Effector memory CD8-positive, alpha-beta T cell (primary cell): ENCODE data around the gene SLC39A11.
A peak's percentile ranks its signal among the peaks of the same experiment; 100 is the strongest.

Experiments
- ATAC-seq: fragments of 150-1000 bp; cut with Tn5 transposase; replicated peaks from 2 replicates; pipeline ENCODE4 v1.10.0; 2021; ENCODE audit warnings: mild to moderate bottlenecking, moderate library complexity
- DNase-seq, 3 experiments: peaks; one replicate each; pipeline ENCODE4 v3.0.0; 2021
- H3K27ac Mint-ChIP-seq, 2 donors: one replicate each; pipeline ENCODE4 v1.8.0; 2022; ENCODE audit warnings: mild to moderate bottlenecking in 2 of 2, mixed read lengths in 2 of 2, moderate library complexity in 2 of 2
- H3K27me3 Mint-ChIP-seq, 2 donors: one replicate each; pipeline ENCODE4 v1.8.0; 2022; ENCODE audit warnings: mixed read lengths in 2 of 2
- H3K36me3 Mint-ChIP-seq: one replicate; pipeline ENCODE4 v1.8.0; 2022; ENCODE audit warnings: mild to moderate bottlenecking, moderate library complexity, mixed read lengths; ENCODE audit not compliant: insufficient read depth
- H3K4me1 Mint-ChIP-seq, 2 donors: one replicate each; pipeline ENCODE4 v1.8.0; 2022; ENCODE audit warnings: low read depth in 2 of 2, mixed read lengths in 2 of 2
- H3K4me3 Mint-ChIP-seq, 2 donors: one replicate each; pipeline ENCODE4 v1.8.0; 2022; ENCODE audit warnings: mild to moderate bottlenecking in 2 of 2, mixed read lengths in 2 of 2, moderate library complexity in 2 of 2
- H3K9me3 Mint-ChIP-seq, 2 donors: one replicate each; pipeline ENCODE4 v1.8.0; 2022; ENCODE audit warnings: mixed read lengths in 2 of 2

SLC39A11 gene

GRCh38 chr17:72813481-72813880, 279.0 kb downstream of the SLC39A11 start:
- Mint-ChIP-seq H3K9me3 (peaks cover 2 to 13% of the 10 kb centered on the region in 2 donors), H3K27ac (no peak overlapping the region), H3K36me3 (peaks cover 6% of the 10 kb centered on the region), H3K4me1 (no peaks in the 10 kb centered on the region), H3K4me3 (no peak overlapping the region), H3K27me3 (no peaks in the 10 kb centered on the region)
- DNase-seq, result no peak
- no peak for ATAC-seq

GRCh38 chr17:72812823-72813222, 279.7 kb downstream of the SLC39A11 start:
- Mint-ChIP-seq H3K4me1 (no peaks in the 10 kb centered on the region), H3K27me3 (no peaks in the 10 kb centered on the region), H3K27ac (no peak overlapping the region), H3K4me3 (no peak overlapping the region), H3K36me3 (peaks cover 6% of the 10 kb centered on the region), H3K9me3 (peaks cover 2 to 13% of the 10 kb centered on the region in 2 donors)
- no peak for ATAC-seq
- no peak for DNase-seq

- ATAC-seq (no peak), DNase-seq (no peak)
- no peaks in the 10 kb centered on the region for H3K4me1 Mint-ChIP-seq
- H3K27me3 Mint-ChIP-seq, result no peaks in the 10 kb centered on the region
- H3K4me3 Mint-ChIP-seq, result no peak overlapping the region
- no peak overlapping the region for H3K27ac Mint-ChIP-seq
- H3K9me3 Mint-ChIP-seq, result peaks cover 2 to 13% of the 10 kb centered on the region in 2 donors
- H3K36me3 Mint-ChIP-seq, result peaks cover 6% of the 10 kb centered on the region
Measured at GRCh38 chr17:72811976-72812687, 280.4 kb downstream of the SLC39A11 start.

- Mint-ChIP-seq H3K27me3 (no peaks in the 10 kb centered on the region), H3K4me1 (no peaks in the 10 kb centered on the region), H3K27ac (no peak overlapping the region), H3K9me3 (peaks cover 2 to 13% of the 10 kb centered on the region in 2 donors), H3K36me3 (peaks cover 6% of the 10 kb centered on the region), H3K4me3 (no peak overlapping the region)
- ATAC-seq, result no peak
- no peak for DNase-seq
Measured at GRCh38 chr17:72810991-72811508, 281.4 kb downstream of the SLC39A11 start.

GRCh38 chr17:72806011-72806410, 286.5 kb downstream of the SLC39A11 start:
- Mint-ChIP-seq H3K27me3 (no peaks in the 10 kb centered on the region), H3K9me3 (no peaks in the 10 kb centered on the region), H3K36me3 (peaks cover 3% of the 10 kb centered on the region), H3K4me1 (no peaks in the 10 kb centered on the region), H3K4me3 (no peak overlapping the region), H3K27ac (no peak overlapping the region)
- DNase-seq (no peak), ATAC-seq (no peak)

GRCh38 chr17:72804949-72805707, 287.4 kb downstream of the SLC39A11 start:
- H3K36me3 Mint-ChIP-seq, result peaks cover 3% of the 10 kb centered on the region
- H3K27me3 Mint-ChIP-seq, result no peaks in the 10 kb centered on the region
- H3K4me3 Mint-ChIP-seq, result no peak overlapping the region
- no peak overlapping the region for H3K27ac Mint-ChIP-seq
- no peaks in the 10 kb centered on the region for H3K4me1 Mint-ChIP-seq
- ATAC-seq, result no peak
- no peak for DNase-seq
- peaks cover 3 to 8% of the 10 kb centered on the region in 2 donors for H3K9me3 Mint-ChIP-seq

GRCh38 chr17:72802726-72803125, 289.8 kb downstream of the SLC39A11 start:
- no peak for ATAC-seq
- H3K4me3 Mint-ChIP-seq, result no peak overlapping the region
- no peak overlapping the region for H3K27ac Mint-ChIP-seq
- H3K4me1 Mint-ChIP-seq, result no peaks in the 10 kb centered on the region
- H3K9me3 Mint-ChIP-seq, result peaks cover 6 to 20% of the 10 kb centered on the region in 2 donors
- H3K27me3 Mint-ChIP-seq, result no peaks in the 10 kb centered on the region
- DNase-seq, result no peak
- peaks cover 9% of the 10 kb centered on the region for H3K36me3 Mint-ChIP-seq

- DNase-seq, result no peak
- Mint-ChIP-seq H3K9me3 (peaks cover 10 to 45% of the 10 kb centered on the region in 2 donors), H3K4me1 (no peaks in the 10 kb centered on the region), H3K4me3 (no peak overlapping the region), H3K36me3 (peaks cover 6% of the 10 kb centered on the region), H3K27ac (no peak overlapping the region), H3K27me3 (no peaks in the 10 kb centered on the region)
- ATAC-seq, result no peak
Measured at GRCh38 chr17:72797142-72797541, 295.3 kb downstream of the SLC39A11 start.

- no peak for DNase-seq
- Mint-ChIP-seq H3K9me3 (peaks cover 10 to 45% of the 10 kb centered on the region in 2 donors), H3K4me3 (no peak overlapping the region), H3K36me3 (peaks cover 6% of the 10 kb centered on the region), H3K27ac (peak overlapping the region in 1 of 2 donors; percentile 44), H3K4me1 (no peaks in the 10 kb centered on the region), H3K27me3 (no peaks in the 10 kb centered on the region)
- ATAC-seq, result no peak
Measured at GRCh38 chr17:72795941-72796340, 296.5 kb downstream of the SLC39A11 start.

- ATAC-seq (no peak), DNase-seq (no peak)
- H3K27ac Mint-ChIP-seq, result no peak overlapping the region
- H3K9me3 Mint-ChIP-seq, result peaks cover 4 to 30% of the 10 kb centered on the region in 2 donors
- no peaks in the 10 kb centered on the region for H3K4me1 Mint-ChIP-seq
- H3K27me3 Mint-ChIP-seq, result no peaks in the 10 kb centered on the region
- peaks cover 6% of the 10 kb centered on the region for H3K36me3 Mint-ChIP-seq
- no peak overlapping the region for H3K4me3 Mint-ChIP-seq
Measured at GRCh38 chr17:72794152-72794551, 298.3 kb downstream of the SLC39A11 start.

- no peak overlapping the region for H3K27ac Mint-ChIP-seq
- H3K27me3 Mint-ChIP-seq, result no peaks in the 10 kb centered on the region
- ATAC-seq (no peak), DNase-seq (no peak)
- no peak overlapping the region for H3K4me3 Mint-ChIP-seq
- no peaks in the 10 kb centered on the region for H3K4me1 Mint-ChIP-seq
- H3K36me3 Mint-ChIP-seq, result no peaks in the 10 kb centered on the region
- H3K9me3 Mint-ChIP-seq, result peaks cover 4 to 26% of the 10 kb centered on the region in 2 donors
Measured at GRCh38 chr17:72792771-72793170, 299.7 kb downstream of the SLC39A11 start.

- no peak for DNase-seq
- Mint-ChIP-seq H3K9me3 (peaks cover 4 to 22% of the 10 kb centered on the region in 2 donors), H3K27me3 (no peaks in the 10 kb centered on the region), H3K4me1 (peaks cover 0 to 3% of the 10 kb centered on the region in 2 donors), H3K27ac (no peak overlapping the region), H3K4me3 (no peak overlapping the region), H3K36me3 (no peaks in the 10 kb centered on the region)
- no peak for ATAC-seq
Measured at GRCh38 chr17:72790190-72790589, 302.3 kb downstream of the SLC39A11 start.

- no peaks in the 10 kb centered on the region for H3K36me3 Mint-ChIP-seq
- H3K4me3 Mint-ChIP-seq, result no peak overlapping the region
- peaks cover 4 to 18% of the 10 kb centered on the region in 2 donors for H3K9me3 Mint-ChIP-seq
- DNase-seq (no peak), ATAC-seq (no peak)
- H3K27me3 Mint-ChIP-seq, result no peaks in the 10 kb centered on the region
- no peak overlapping the region for H3K27ac Mint-ChIP-seq
- peaks cover 0 to 3% of the 10 kb centered on the region in 2 donors for H3K4me1 Mint-ChIP-seq
Measured at GRCh38 chr17:72789711-72790110, 302.8 kb downstream of the SLC39A11 start.
